CD8-positive, alpha-beta memory T cell (primary cell): ENCODE measurements around the gene TIMMDC1. TPM values are rescaled to one million over a fixed set of nuclear protein-coding genes. Genes with fewer than 3 reads are reported as not detected.

Source experiments
- CTCF ChIA-PET: fragments of 350-600 bp; sonication (Branson Sonifier 250); formaldehyde crosslinking; loops from one replicate; lab custom pipeline; 2021; ENCODE audit warnings: antibody characterized with exemption; lab: Charles Lee
- POLR2A ChIA-PET: fragments of 350-600 bp; sonication (Branson Sonifier 250); formaldehyde crosslinking; loops from one replicate; lab custom pipeline; 2021; ENCODE audit warnings: antibody characterized with exemption; lab: Charles Lee
- DNase-seq, 5 donors: peaks; one replicate each; pipeline versions ENCODE4 v3.0.0 to v3.0.0-alpha.2; 2020 to 2022; ENCODE audit warnings: mixed read lengths in 1 of 5
- H3K27ac ChIP-seq: one replicate; pipeline ENCODE4 v1.7.0; 2013; ENCODE audit warnings: low read depth, mild to moderate bottlenecking, low read length, moderate library complexity
- H3K27me3 ChIP-seq: 2 replicates; pipeline ENCODE4 v1.7.0; 2013; ENCODE audit warnings: low read length, mild to moderate bottlenecking; ENCODE audit not compliant: insufficient read depth, poor library complexity, severe bottlenecking
- H3K36me3 ChIP-seq: 2 replicates; pipeline ENCODE4 v1.7.0; 2013; ENCODE audit warnings: mild to moderate bottlenecking, low read length, moderate library complexity; ENCODE audit not compliant: insufficient read depth
- H3K4me1 ChIP-seq: 2 replicates; pipeline ENCODE4 v1.7.0; 2013; ENCODE audit warnings: mild to moderate bottlenecking, low read length, moderate library complexity; ENCODE audit not compliant: insufficient read depth
- H3K4me3 ChIP-seq: 2 replicates; pipeline ENCODE4 v1.7.0; 2013; ENCODE audit warnings: mild to moderate bottlenecking, low read length
- H3K9me3 ChIP-seq: 2 replicates; pipeline ENCODE4 v1.7.0; 2013; ENCODE audit warnings: mild to moderate bottlenecking, low read length
- H3K27ac Mint-ChIP-seq, 8 donors: one replicate each; pipeline ENCODE4 v1.8.0; 2020 to 2021; ENCODE audit warnings: mixed read lengths in 8 of 8, mild to moderate bottlenecking in 6 of 8, inconsistent platforms in 3 of 8, moderate library complexity in 3 of 8
- H3K27me3 Mint-ChIP-seq, 2 donors: one replicate each; pipeline ENCODE4 v1.8.0; 2020 to 2021; ENCODE audit warnings: mixed read lengths in 2 of 2, mild to moderate bottlenecking in 1 of 2, moderate library complexity in 1 of 2
- H3K36me3 Mint-ChIP-seq, 3 donors: one replicate each; pipeline ENCODE4 v1.8.0; 2020 to 2021; ENCODE audit warnings: mixed read lengths in 3 of 3, inconsistent platforms in 1 of 3, mild to moderate bottlenecking in 1 of 3
- H3K4me1 Mint-ChIP-seq, 3 donors: one replicate each; pipeline ENCODE4 v1.8.0; 2020 to 2021; ENCODE audit warnings: mixed read lengths in 3 of 3, inconsistent platforms in 1 of 3, mild to moderate bottlenecking in 1 of 3
- H3K4me3 Mint-ChIP-seq, 7 donors: one replicate each; pipeline ENCODE4 v1.8.0; 2020 to 2021; ENCODE audit warnings: mixed read lengths in 7 of 7, mild to moderate bottlenecking in 6 of 7, moderate library complexity in 4 of 7, inconsistent platforms in 2 of 7
- H3K9me3 Mint-ChIP-seq, 5 donors: one replicate each; pipeline ENCODE4 v1.8.0; 2020 to 2022; ENCODE audit warnings: mixed read lengths in 5 of 5, mild to moderate bottlenecking in 3 of 5, moderate library complexity in 2 of 5, inconsistent platforms in 1 of 5
- polyA plus RNA-seq: library from polyadenylated mRNA; unstranded; fragments of 300-500 nt; fragmentation: Illumina TruSeq; gene quantifications from one replicate; pipeline ENCODE4 v1.2.3, GENCODE V29; 2021
- total RNA-seq, 2 experiments: library from RNA; stranded (reverse); gene quantifications; one replicate each; pipeline ENCODE4 v1.2.3, GENCODE V29; 2021

The TIMMDC1 gene
- total and polyA plus RNA-seq, 3 experiments from 2014 or later = 81.1 to 158 (median 152) TPM

- no peaks in the 10 kb centered on the region for H3K36me3 ChIP-seq
- Mint-ChIP-seq H3K9me3 (no peaks in the 10 kb centered on the region), H3K36me3 (peaks cover 0 to 5% (median 0%) of the 10 kb centered on the region in 3 donors), H3K27ac (no peak overlapping the region), H3K27me3 (peaks cover 16 to 34% of the 10 kb centered on the region in 2 donors), H3K4me3 (no peak overlapping the region), H3K4me1 (no peaks in the 10 kb centered on the region)
- no peak overlapping the region for H3K27ac ChIP-seq
- POLR2A ChIA-PET = no interaction called here
- CTCF ChIA-PET = no interaction called here
- no peaks in the 10 kb centered on the region for H3K27me3 ChIP-seq
- no peak for DNase-seq
- no peak overlapping the region for H3K4me3 ChIP-seq
- H3K4me1 ChIP-seq = no peaks in the 10 kb centered on the region
- H3K9me3 ChIP-seq = no peaks in the 10 kb centered on the region
Measured at GRCh38 chr3:119570229-119570628, 71.9 kb downstream of the TIMMDC1 start.

- Histone ChIP-seq H3K27ac (no peak overlapping the region), H3K36me3 (no peaks in the 10 kb centered on the region), H3K9me3 (no peaks in the 10 kb centered on the region), H3K4me1 (no peaks in the 10 kb centered on the region), H3K4me3 (no peak overlapping the region), H3K27me3 (no peaks in the 10 kb centered on the region)
- POLR2A ChIA-PET = no interaction called here
- Mint-ChIP-seq H3K9me3 (no peaks in the 10 kb centered on the region), H3K36me3 (peaks cover 0 to 5% (median 0%) of the 10 kb centered on the region in 3 donors), H3K27ac (no peak overlapping the region), H3K4me3 (no peak overlapping the region), H3K27me3 (peaks cover 16 to 34% of the 10 kb centered on the region in 2 donors), H3K4me1 (no peaks in the 10 kb centered on the region)
- CTCF ChIA-PET = no interaction called here
- DNase-seq = no peak
Measured at GRCh38 chr3:119571230-119571629, 72.9 kb downstream of the TIMMDC1 start.

- ChIA-PET CTCF (no interaction called here), POLR2A (no interaction called here)
- no peaks in the 10 kb centered on the region for H3K9me3 Mint-ChIP-seq
- peaks cover 0 to 5% (median 0%) of the 10 kb centered on the region in 3 donors for H3K36me3 Mint-ChIP-seq
- H3K27me3 ChIP-seq = no peaks in the 10 kb centered on the region
- H3K4me1 ChIP-seq = no peaks in the 10 kb centered on the region
- no peak overlapping the region for H3K4me3 Mint-ChIP-seq
- no peaks in the 10 kb centered on the region for H3K36me3 ChIP-seq
- DNase-seq = no peak
- peak overlapping the region in 1 of 8 donors; percentile 22 for H3K27ac Mint-ChIP-seq
- H3K27me3 Mint-ChIP-seq = peaks cover 16 to 34% of the 10 kb centered on the region in 2 donors
- H3K4me1 Mint-ChIP-seq = no peaks in the 10 kb centered on the region
- no peaks in the 10 kb centered on the region for H3K9me3 ChIP-seq
- no peak overlapping the region for H3K4me3 ChIP-seq
- no peak overlapping the region for H3K27ac ChIP-seq
Measured at GRCh38 chr3:119571688-119572087, 73.3 kb downstream of the TIMMDC1 start.

Other genes starting within 250 kb of the TIMMDC1 start
- 10 to 100 TPM; 24.2 to 25.8 TPM for gene ARHGAP31, start 204.2 kb upstream of the TIMMDC1 start, total RNA-seq
- gene ARHGAP31, start 204.2 kb upstream of the TIMMDC1 start, polyA plus RNA-seq = 3.4 TPM
- 10 to 100 TPM; 44.4 to 45.3 TPM for gene TMEM39A, start 34.9 kb upstream of the TIMMDC1 start, total RNA-seq
- gene TMEM39A, start 34.9 kb upstream of the TIMMDC1 start, polyA plus RNA-seq = 22.1 TPM
- 10 to 100 TPM; 26.9 to 29.6 TPM for gene POGLUT1, start 29.6 kb upstream of the TIMMDC1 start, total RNA-seq
- gene POGLUT1, start 29.6 kb upstream of the TIMMDC1 start, polyA plus RNA-seq = 33.0 TPM
- 10 to 100 TPM; 16.8 to 17.9 TPM for gene CD80, start 61.1 kb downstream of the TIMMDC1 start, total RNA-seq
- gene CD80, start 61.1 kb downstream of the TIMMDC1 start, polyA plus RNA-seq = 0.91 TPM
- gene ADPRH, start 80.9 kb downstream of the TIMMDC1 start, total RNA-seq = 1 to 10 TPM; 6.8 to 7.9 TPM
- 2.5 TPM for gene ADPRH, start 80.9 kb downstream of the TIMMDC1 start, polyA plus RNA-seq
- gene PLA1A, start 99.3 kb downstream of the TIMMDC1 start, total RNA-seq = under 1 TPM in 1 of 2 experiments, not detected in 1; 0.16 TPM
- gene PLA1A, start 99.3 kb downstream of the TIMMDC1 start, polyA plus RNA-seq = not detected
- 1 to 10 TPM; 2.2 to 3.2 TPM for gene POPDC2, start 162.0 kb downstream of the TIMMDC1 start, total RNA-seq
- 2.0 TPM for gene POPDC2, start 162.0 kb downstream of the TIMMDC1 start, polyA plus RNA-seq
- gene COX17, start 178.9 kb downstream of the TIMMDC1 start, total RNA-seq = 100 to 1,000 TPM; 105 to 108 TPM
- gene COX17, start 178.9 kb downstream of the TIMMDC1 start, polyA plus RNA-seq = 82.4 TPM
- under 1 TPM; 0.64 to 0.77 TPM for gene CFAP91, start 204.5 kb downstream of the TIMMDC1 start, total RNA-seq
- 0.45 TPM for gene CFAP91, start 204.5 kb downstream of the TIMMDC1 start, polyA plus RNA-seq